ENCODE measurements around the gene ARMS2. TPM values are rescaled to one million over a fixed set of nuclear protein-coding genes. Genes with fewer than 3 reads are reported as not detected.
A peak's percentile ranks its signal among the peaks of the same experiment; 100 is the strongest.

The ARMS2 gene
- total RNA-seq, 2 donors from 2014 or later, result not detected

DNA sequence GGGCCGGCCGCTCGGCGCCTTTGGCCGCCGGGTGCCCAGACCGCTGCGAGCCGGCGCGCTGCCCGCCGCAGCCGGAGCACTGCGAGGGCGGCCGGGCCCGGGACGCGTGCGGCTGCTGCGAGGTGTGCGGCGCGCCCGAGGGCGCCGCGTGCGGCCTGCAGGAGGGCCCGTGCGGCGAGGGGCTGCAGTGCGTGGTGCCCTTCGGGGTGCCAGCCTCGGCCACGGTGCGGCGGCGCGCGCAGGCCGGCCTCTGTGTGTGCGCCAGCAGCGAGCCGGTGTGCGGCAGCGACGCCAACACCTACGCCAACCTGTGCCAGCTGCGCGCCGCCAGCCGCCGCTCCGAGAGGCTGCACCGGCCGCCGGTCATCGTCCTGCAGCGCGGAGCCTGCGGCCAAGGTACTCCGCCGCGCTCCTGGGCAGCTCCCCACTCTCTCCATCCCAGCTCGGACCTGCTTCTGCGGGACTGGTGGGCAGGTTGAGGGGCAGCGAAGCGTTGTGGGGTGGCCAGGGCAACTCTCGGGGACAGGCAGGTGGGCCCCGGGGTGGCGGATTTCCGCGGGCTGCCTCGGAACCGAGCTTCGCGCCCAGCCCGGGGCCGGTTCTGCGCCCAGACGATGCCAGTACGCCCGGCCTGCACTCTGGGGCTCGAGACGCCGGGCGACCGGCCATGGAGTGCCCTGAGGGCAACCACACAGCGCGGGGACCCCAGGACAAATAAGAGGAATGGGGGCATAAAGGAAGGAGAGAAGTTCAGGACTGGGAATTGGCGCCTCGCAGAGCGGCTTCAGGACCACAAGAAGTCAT is 7.5 kb downstream of the ARMS2 start:
- peak; percentile 57 for ATAC-seq (replicated peaks)
- peak overlapping the region; percentile 74 for H3K4me3 Mint-ChIP-seq

DNA sequence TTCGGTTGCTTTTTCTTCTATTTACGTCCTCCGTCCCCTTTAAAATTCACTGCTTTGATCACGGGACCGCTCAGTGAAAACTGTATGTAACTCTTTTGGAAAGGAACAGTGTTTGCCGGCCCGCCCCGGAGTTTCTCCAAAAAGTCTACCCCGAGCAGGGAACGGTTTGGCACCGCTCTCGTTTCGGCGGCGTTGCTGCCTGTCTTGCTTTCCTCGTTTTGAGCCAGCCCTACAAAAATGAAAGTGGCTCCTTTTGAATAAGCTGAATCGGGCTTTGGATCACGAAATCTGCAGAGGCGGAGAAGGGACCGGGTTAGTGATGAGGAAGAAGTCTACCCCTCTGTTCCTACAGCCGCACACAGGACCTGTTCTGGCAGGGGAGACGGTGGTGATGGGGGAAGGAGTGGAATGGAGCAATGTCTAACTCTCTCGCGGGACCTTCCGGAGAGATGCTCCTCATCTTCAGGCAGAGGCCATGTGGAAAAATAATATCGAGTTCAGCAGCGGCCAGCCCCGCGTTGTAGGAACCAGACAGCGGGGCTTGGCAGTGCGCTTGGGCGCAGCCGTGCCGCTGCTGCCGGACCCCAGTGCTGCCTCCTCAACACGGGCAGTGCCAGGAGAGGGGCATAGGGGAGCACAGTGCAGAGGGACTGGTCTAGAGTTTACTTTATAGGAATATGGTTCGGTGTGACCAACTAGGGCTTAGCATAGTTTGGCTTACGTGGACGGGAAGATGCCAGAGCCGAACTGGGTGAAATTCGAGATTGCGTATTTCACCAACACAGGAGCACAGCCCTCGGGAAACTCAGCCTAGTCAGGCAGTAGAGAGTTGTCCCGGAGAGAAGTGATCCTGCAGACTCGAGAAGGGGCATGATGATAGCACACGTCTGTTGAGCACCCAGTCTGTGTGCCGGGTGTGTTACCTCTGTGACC is 8.3 kb downstream of the ARMS2 start:
- Mint-ChIP-seq H3K27ac (no peak overlapping the region), H3K27me3 (peaks cover 47% of the 10 kb centered on the region)

More for the DNA sequence above, 7.5 kb downstream of the ARMS2 start:
- peaks cover 46% of the 10 kb centered on the region for H3K27me3 Mint-ChIP-seq
- H3K9me3 Mint-ChIP-seq, result no peaks in the 10 kb centered on the region
- no peak overlapping the region for H3K27ac Mint-ChIP-seq
- H3K36me3 Mint-ChIP-seq (ENCODE audit: low read depth), result no peaks in the 10 kb centered on the region
- H3K4me1 Mint-ChIP-seq, result no peaks in the 10 kb centered on the region

DNA sequence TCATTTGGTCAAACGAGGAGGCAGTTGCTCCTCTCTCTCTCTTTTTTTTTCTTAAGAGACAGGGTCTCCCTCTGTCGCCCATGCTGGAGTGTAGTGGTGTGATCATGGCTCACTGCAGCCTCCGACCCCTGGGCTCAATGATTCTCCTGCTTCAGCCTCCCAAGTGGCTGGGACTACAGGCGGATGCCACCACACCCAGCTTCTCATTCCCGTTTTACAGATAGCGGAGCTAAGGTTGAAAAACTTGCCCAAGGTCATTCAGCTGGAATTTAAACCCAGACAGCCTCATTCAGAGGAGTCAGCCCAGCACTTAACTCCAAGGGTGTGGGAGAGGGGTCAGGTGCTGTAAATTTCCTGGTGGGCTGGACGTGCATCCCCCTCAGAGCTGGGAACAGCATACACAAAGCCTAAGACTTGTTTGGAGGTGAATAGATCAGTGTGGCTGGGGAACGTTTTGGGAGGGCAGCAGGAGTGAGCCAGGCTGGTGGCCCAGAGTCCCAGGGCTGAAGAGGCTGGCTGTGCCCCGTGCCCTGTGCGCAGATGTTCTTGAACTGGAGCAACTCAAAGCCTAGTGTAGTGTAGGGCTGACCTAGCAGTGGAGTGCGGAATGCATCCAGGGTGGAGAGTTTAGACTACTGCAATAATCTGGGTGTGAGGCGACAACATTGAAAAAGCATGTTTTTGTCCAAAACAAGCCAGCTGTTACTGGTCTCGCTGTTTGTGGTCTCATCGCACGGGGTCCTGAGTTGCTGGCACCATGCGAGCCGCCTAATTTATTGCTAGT is 9.2 kb downstream of the ARMS2 start:
- peaks cover 44% of the 10 kb centered on the region for H3K27me3 Mint-ChIP-seq
- H3K4me3 Mint-ChIP-seq, result peak overlapping the region; percentile 74
- no peak for ATAC-seq (replicated peaks)

More for the DNA sequence above, 8.3 kb downstream of the ARMS2 start:
- ATAC-seq (replicated peaks), result peak; percentile 23
- H3K9me3 Mint-ChIP-seq, result no peaks in the 10 kb centered on the region
- peak overlapping the region; percentile 74 for H3K4me3 Mint-ChIP-seq
- no peaks in the 10 kb centered on the region for H3K4me1 Mint-ChIP-seq
- H3K36me3 Mint-ChIP-seq (ENCODE audit: low read depth), result no peaks in the 10 kb centered on the region

DNA sequence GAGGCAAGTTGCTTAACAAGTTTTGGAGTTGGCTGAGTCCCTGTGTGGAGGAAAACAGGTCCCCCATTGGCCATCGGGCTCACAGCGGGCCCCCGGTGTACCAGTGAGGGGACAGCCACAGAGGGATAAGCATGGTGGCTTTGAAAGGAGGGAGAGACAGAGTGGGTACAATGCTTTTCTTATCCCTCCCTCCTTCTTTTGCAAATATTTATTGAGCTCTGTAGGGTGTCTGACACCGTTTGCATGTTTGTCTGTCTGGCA is 9.7 kb downstream of the ARMS2 start:
- ATAC-seq (replicated peaks), result no peak
- no peak overlapping the region for H3K4me3 Mint-ChIP-seq
- no peaks in the 10 kb centered on the region for H3K9me3 Mint-ChIP-seq
- H3K36me3 Mint-ChIP-seq (ENCODE audit: low read depth), result no peaks in the 10 kb centered on the region
- H3K4me1 Mint-ChIP-seq, result no peaks in the 10 kb centered on the region
- H3K27me3 Mint-ChIP-seq, result peaks cover 38% of the 10 kb centered on the region
- H3K27ac Mint-ChIP-seq, result no peak overlapping the region

More for the DNA sequence above, 9.2 kb downstream of the ARMS2 start:
- H3K36me3 Mint-ChIP-seq (ENCODE audit: low read depth), result no peaks in the 10 kb centered on the region
- no peaks in the 10 kb centered on the region for H3K9me3 Mint-ChIP-seq
- no peaks in the 10 kb centered on the region for H3K4me1 Mint-ChIP-seq
- no peak overlapping the region for H3K27ac Mint-ChIP-seq

DNA sequence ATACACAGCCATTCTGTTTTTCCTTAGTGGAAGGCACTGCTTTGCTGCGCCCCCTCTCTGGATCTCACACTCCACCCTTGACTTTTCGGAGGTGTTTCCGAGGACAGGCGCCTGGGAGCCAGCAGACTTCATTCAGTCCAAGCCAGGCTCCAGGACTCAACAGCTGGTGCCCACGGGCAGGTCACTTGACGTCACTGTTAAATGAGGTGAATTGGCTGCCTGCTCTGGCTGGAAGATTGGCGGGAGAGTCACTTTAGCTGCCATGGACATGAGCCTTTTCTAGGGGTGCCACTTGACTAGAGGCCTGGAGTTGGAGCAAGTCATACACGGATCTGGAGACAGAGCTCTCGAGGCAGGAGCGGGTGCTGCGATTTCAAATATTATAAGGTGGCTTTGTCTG is 10.1 kb downstream of the ARMS2 start:
- Mint-ChIP-seq H3K27me3 (peaks cover 36% of the 10 kb centered on the region), H3K4me1 (no peaks in the 10 kb centered on the region)

DNA sequence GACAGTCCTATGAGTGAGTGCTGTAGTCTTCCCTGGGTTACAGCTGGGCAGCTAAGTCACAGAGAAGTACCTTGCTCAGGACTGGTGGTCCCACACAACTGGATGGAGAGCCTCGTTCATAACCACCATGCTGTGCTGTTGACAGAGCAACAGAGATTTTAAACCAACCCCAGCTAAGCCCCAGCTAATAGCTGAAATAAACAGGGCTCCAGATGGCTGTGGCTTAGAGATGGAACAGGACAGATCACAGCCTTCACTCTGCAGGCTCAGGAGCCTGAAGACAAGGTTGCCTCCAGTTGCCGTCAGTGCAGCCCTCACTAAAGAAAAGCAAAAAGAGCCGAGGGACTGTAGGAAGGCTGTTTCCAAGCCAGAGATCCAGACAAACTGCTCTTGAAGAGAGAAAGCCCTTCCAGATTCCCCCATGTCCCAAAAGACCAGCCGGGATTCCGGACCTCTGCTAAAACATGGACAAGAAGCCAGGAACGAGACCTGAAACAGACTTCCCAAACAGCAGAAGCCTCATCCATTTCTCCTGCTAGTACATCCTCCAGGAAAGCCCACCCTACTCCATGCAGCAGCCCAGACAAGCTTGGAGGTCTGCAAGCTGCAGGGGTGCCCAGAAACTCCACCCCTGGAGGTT is 11.1 kb downstream of the ARMS2 start:
- Mint-ChIP-seq H3K9me3 (no peaks in the 10 kb centered on the region), H3K27me3 (peaks cover 31% of the 10 kb centered on the region), H3K4me1 (no peaks in the 10 kb centered on the region), H3K4me3 (no peak overlapping the region), H3K27ac (no peak overlapping the region), H3K36me3 (ENCODE audit: low read depth) (no peaks in the 10 kb centered on the region)
- ATAC-seq (replicated peaks), result no peak

More for the DNA sequence above, 10.1 kb downstream of the ARMS2 start:
- Mint-ChIP-seq H3K36me3 (ENCODE audit: low read depth) (no peaks in the 10 kb centered on the region), H3K27ac (no peak overlapping the region), H3K4me3 (no peak overlapping the region), H3K9me3 (no peaks in the 10 kb centered on the region)
- ATAC-seq (replicated peaks), result no peak

DNA sequence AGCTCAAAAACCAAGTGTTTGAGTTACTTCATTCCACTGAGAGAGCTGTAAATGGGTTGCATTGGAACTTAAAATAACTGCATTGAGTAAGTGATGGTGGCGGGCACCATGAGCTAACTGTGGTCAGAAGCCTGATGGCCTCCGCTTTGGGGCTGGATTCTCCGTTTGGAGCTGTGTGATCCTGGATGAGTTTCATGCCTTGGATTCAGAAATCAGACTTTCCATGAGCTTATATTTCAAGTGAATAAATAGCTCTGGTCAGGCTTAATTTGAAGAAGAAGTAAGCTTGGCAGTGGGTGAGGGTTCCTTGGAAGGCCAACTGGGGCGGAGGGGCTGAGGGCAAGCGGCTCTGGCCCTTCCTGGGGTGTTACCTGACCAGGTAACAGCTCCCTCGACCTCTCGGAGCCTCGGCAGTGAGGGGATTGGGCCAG is 12.5 kb downstream of the ARMS2 start:
- Mint-ChIP-seq H3K27ac (no peak overlapping the region), H3K4me1 (no peaks in the 10 kb centered on the region), H3K9me3 (no peaks in the 10 kb centered on the region), H3K27me3 (peaks cover 35% of the 10 kb centered on the region), H3K4me3 (no peak overlapping the region), H3K36me3 (ENCODE audit: low read depth) (no peaks in the 10 kb centered on the region)
- ATAC-seq (replicated peaks), result no peak

DNA sequence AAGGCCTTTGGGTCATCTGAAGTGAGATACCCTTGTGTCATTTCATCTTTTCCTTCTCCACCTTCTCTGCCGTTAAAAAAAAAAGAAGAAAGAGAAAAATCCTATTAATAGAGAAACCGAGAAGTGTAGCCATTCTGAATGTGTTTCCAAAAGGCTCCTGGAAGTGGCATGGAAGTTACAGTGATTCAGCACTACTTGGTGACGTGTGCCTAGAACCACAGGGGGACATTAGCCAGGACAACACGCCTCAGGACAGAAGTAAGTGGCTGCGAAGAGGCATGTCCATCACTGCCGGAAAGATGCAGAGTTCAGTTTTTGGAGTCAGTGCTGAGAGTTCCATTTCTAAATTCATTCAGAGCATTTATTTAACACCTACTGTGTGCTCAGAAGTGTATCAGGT is 13.2 kb downstream of the ARMS2 start:
- no peaks in the 10 kb centered on the region for H3K36me3 Mint-ChIP-seq (ENCODE audit: low read depth)
- no peak overlapping the region for H3K4me3 Mint-ChIP-seq
- ATAC-seq (replicated peaks), result no peak
- no peaks in the 10 kb centered on the region for H3K9me3 Mint-ChIP-seq
- H3K27ac Mint-ChIP-seq, result no peak overlapping the region
- H3K27me3 Mint-ChIP-seq, result peaks cover 31% of the 10 kb centered on the region
- H3K4me1 Mint-ChIP-seq, result no peaks in the 10 kb centered on the region

DNA sequence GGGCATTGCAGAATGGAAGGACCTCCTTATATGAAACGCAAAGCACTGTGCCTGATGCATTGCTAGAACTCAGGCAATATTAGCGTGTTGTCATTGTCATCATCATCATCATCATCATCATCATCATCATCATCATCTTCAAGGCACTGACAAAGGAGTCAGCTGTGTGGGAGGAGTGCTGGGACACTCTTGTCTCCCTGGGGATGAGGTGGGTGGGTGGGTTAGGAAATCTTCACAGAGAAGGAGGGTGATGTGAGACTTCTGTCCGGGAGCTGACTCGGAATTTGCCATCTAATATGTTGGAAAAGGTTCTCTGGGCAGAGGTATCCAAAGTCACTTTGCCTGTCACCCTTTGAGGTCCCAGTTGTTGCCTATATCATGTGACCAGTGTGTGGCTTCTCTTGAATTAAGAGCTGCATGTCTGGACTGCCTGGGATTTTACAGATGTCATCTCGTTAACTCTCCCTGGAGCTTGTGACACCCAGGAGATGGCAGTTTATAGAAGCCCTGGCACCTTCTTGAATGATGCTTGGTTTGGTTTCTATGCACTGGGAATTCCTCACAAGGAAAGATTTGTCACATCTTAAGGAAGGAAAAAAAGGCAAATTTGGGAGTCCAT is 14.0 kb downstream of the ARMS2 start:
- Mint-ChIP-seq H3K27me3 (peaks cover 26% of the 10 kb centered on the region), H3K4me3 (no peak overlapping the region), H3K4me1 (no peaks in the 10 kb centered on the region), H3K36me3 (ENCODE audit: low read depth) (no peaks in the 10 kb centered on the region), H3K27ac (no peak overlapping the region), H3K9me3 (no peaks in the 10 kb centered on the region)
- no peak for ATAC-seq (replicated peaks)

DNA sequence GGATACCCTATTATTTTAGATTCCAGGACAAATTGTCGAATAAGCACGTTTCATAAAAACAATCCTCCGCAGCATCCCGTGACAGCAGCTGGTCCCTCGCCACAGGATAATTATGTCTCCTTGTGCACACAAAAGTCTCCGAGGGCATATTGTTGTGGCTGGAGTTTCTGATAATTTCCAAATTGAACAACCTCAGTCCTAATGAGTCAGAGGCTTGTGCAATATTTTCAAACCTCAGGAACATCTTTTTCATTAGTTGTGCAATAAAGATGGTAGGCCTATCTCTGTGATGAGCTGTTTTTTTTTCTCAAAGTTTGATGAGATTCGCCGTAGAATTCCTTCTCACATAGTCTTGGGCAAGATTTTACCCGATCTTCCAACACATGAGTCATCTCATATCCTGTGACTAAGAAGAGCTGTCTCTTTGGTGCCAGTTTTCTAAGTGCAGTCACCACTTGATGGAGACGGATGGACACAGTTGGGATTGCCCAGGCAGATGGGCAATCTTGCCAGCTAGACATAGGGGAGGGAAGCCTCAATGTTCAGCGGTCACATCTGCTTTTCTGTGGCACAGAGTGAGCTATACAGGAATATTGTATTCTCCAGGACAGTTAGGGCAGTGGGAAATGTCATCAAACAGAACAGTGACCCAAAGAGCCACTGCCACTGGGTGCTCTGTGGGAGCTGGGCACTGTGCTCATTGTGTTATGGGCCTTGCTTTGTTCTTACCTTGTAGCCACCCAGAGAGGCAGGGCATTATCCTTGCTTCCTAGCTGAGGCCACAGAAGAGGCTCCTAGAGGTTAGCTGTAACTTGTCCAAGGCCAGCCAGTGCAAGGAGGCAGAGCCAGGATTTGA is 14.7 kb downstream of the ARMS2 start:
- ATAC-seq (replicated peaks), result no peak
- peaks cover 23% of the 10 kb centered on the region for H3K27me3 Mint-ChIP-seq
- no peak overlapping the region for H3K27ac Mint-ChIP-seq
- no peaks in the 10 kb centered on the region for H3K9me3 Mint-ChIP-seq
- H3K4me3 Mint-ChIP-seq, result no peak overlapping the region
- H3K4me1 Mint-ChIP-seq, result peaks cover under 1% of the 10 kb centered on the region
- no peaks in the 10 kb centered on the region for H3K36me3 Mint-ChIP-seq (ENCODE audit: low read depth)

DNA sequence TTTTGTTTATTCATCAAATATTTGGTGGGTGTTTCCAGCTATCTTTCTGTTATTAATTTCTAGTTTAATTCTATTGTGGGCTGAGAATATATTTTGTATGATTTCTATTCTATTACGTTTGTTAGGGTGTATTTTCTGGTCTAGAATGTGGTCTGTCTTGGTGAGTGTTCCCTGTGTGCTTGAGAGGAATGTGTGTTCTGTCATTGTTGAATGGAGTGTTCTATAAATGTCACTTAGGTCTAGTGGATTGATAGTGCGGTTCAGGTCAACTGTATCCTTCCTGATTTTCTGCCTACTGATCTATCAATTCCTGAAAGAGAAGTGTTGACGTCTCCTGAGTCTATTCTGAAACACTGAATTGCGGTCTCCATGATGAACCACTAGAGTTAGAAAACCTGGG is 15.4 kb downstream of the ARMS2 start:
- no peak for ATAC-seq (replicated peaks)
- Mint-ChIP-seq H3K27me3 (peaks cover 22% of the 10 kb centered on the region), H3K4me3 (no peak overlapping the region), H3K9me3 (no peaks in the 10 kb centered on the region), H3K4me1 (peaks cover 5% of the 10 kb centered on the region), H3K27ac (no peak overlapping the region), H3K36me3 (ENCODE audit: low read depth) (no peaks in the 10 kb centered on the region)

DNA sequence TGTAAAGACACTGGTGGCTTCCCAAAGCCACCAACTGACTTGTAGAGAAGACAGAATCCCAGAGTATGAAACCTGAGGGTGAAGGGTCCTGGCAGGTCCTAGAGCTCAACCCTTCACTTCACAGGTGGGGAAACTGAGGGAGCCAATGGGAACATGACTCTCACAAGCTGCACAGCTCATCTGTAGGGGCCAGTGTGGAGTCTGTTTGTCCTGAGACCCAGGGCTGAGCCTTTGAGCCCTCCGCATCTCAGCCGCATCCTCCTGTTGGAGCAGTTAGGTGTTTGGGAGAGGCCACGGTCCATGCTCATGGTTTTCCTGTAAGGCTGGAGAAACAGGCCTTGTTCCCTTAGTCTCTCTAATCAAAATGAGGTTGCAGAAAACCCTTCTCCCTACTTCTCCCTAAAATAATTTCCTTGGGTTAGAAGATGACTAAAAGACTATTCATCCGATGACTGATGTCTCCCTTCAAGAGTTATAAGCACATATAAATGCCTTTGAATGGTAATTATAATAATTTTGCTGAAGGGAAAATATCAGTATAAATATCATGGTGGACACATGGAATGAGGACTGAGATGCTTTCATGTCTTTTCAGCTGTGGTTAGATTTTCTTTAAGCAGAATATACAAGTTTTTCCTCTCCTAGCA is 17.2 kb downstream of the ARMS2 start:
- H3K4me1 Mint-ChIP-seq, result peaks cover 5% of the 10 kb centered on the region
- no peaks in the 10 kb centered on the region for H3K9me3 Mint-ChIP-seq
- no peak overlapping the region for H3K27ac Mint-ChIP-seq
- no peaks in the 10 kb centered on the region for H3K36me3 Mint-ChIP-seq (ENCODE audit: low read depth)
- ATAC-seq (replicated peaks), result no peak
- H3K27me3 Mint-ChIP-seq, result peaks cover 15% of the 10 kb centered on the region
- no peak overlapping the region for H3K4me3 Mint-ChIP-seq

DNA sequence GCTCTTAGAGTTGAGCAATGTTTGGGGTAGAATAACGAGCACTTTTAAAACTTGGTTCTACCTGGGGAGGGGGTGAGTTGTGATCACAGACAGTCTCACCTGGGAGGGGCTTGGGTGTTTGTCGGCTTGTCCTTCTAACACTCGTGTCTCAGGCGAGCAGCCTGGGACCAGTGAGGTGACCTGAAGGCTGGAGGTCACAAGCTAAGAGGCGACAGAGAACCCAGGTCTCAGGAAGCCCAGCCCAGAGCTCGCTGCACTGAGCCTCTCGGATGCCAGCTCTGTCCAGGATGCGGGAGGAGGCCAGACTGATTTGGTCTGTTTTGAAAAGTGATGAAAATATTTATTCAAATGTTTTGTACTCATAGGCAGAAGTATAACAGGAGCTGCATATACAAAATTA is 18.7 kb downstream of the ARMS2 start:
- H3K9me3 Mint-ChIP-seq, result no peaks in the 10 kb centered on the region
- no peak for ATAC-seq (replicated peaks)
- H3K36me3 Mint-ChIP-seq (ENCODE audit: low read depth), result no peaks in the 10 kb centered on the region
- H3K4me1 Mint-ChIP-seq, result peaks cover 5% of the 10 kb centered on the region
- no peak overlapping the region for H3K27ac Mint-ChIP-seq
- no peak overlapping the region for H3K4me3 Mint-ChIP-seq
- peaks cover 10% of the 10 kb centered on the region for H3K27me3 Mint-ChIP-seq

All from activated T-helper 17 cell treated with anti-CD3 and anti-CD28 coated beads, Interleukin-2, amount 50 U/mL, for 72 hours (primary cell).